ENCODE data around the gene CPA5. TPM values are rescaled to one million over a fixed set of nuclear protein-coding genes. Genes with fewer than 3 reads are reported as not detected.

The CPA5 gene
- total and polyA plus RNA-seq, 3 donors from 2014 or later: 11.5 to 59.4 (median 46.7) TPM

DNA sequence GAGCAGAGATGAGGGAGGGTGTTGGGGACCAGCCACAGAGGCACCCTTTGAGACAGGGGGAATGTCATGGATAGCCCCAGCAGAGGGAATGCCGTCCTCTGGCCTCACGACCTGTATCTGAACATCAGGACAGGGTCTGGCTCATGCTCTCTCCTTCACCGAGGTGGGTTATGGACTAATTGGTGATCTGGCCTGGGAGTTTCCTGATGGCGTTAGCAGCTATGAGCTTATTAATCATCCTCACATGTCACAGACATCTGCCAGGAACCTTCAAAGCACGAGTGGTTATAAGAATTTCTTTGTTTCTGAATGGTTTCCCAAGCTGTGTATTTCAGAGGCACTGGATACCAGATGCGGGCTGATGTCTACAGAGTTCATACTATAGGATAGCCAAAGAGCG lies 44.8 kb upstream of the CPA5 start:
- H3K9me3 ChIP-seq: no peaks in the 10 kb centered on the region
- H3K27ac ChIP-seq: no peak overlapping the region
- no peaks in the 10 kb centered on the region for H3K36me3 ChIP-seq (ENCODE audit: low read depth, missing control alignments)
- no peak for DNase-seq
- no peaks in the 10 kb centered on the region for H3K4me1 ChIP-seq
- no peak overlapping the region for H3K4me3 ChIP-seq
- no peak for TF ChIP-seq POLR2A (IDR thresholded peaks at IDR 0.05)
- TF ChIP-seq, protein P1, sequence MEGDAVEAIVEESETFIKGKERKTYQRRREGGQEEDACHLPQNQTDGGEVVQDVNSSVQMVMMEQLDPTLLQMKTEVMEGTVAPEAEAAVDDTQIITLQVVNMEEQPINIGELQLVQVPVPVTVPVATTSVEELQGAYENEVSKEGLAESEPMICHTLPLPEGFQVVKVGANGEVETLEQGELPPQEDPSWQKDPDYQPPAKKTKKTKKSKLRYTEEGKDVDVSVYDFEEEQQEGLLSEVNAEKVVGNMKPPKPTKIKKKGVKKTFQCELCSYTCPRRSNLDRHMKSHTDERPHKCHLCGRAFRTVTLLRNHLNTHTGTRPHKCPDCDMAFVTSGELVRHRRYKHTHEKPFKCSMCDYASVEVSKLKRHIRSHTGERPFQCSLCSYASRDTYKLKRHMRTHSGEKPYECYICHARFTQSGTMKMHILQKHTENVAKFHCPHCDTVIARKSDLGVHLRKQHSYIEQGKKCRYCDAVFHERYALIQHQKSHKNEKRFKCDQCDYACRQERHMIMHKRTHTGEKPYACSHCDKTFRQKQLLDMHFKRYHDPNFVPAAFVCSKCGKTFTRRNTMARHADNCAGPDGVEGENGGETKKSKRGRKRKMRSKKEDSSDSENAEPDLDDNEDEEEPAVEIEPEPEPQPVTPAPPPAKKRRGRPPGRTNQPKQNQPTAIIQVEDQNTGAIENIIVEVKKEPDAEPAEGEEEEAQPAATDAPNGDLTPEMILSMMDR (IDR thresholded peaks at IDR 0.05): no peak
- no peaks in the 10 kb centered on the region for H3K27me3 ChIP-seq
- intact Hi-C loops (cut with DNase I; ENCODE audit: low total_unique reads): no loop called here
- WGBS, 2 donors: 86 to 97% methylated on average over 7 of the region's 7 CpGs

DNA sequence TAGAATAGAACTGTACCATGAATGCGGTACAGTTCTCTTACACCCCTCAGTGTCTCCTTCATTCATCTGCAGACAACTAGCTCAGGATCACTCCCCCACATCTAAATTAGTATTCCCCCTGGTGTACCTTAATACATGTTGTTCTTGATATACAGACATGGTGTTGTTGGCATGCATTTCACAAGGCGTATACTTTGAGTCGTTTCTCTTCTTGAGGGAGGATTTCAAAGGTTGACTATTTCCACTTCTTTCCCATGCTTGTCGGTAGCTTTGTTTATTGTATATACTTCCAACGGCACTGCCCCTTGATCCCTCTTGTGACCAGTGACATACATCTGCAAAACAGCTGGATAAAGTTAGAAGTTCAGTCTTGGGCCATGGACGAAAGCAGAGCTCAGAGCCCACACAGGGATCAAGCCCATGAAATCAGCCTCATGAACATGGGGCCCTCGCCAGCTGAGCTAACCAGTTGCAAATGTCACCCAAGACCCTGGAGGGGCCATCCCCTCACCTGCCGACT lies 43.1 kb upstream of the CPA5 start:
- H3K9me3 ChIP-seq: no peaks in the 10 kb centered on the region
- TF ChIP-seq, protein P1 (IDR thresholded peaks at IDR 0.05): no peak
- no peak for TF ChIP-seq POLR2A (IDR thresholded peaks at IDR 0.05)
- no peaks in the 10 kb centered on the region for H3K4me1 ChIP-seq
- 78 to 83% methylated on average over 8 of the region's 8 CpGs for WGBS, 2 donors
- H3K36me3 ChIP-seq (ENCODE audit: low read depth, missing control alignments): no peaks in the 10 kb centered on the region
- no peaks in the 10 kb centered on the region for H3K27me3 ChIP-seq
- H3K27ac ChIP-seq: no peak overlapping the region
- H3K4me3 ChIP-seq: no peak overlapping the region
- DNase-seq: no peak
- intact Hi-C loops (cut with DNase I; ENCODE audit: low total_unique reads): no loop called here

DNA sequence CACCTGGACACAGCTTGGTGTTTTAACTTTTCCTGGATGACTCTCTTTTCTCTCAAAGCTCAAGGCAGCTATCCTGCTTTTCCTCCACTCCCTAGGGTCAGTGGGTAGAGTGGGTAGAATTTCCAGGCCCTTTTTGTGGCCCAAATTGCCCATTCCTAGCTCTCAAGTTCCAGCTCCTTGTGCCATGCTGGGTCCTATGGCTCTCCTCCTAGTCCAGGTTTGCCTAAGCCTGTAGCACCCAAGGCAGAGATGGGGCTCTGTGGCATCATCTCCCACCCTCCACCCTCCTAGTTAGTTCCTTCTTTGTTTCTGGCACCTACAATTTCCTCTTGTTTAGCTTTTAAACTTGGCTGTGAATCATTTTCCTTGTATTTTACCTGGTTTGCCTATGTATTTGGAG lies 42.0 kb upstream of the CPA5 start:
- no peak for DNase-seq
- TF ChIP-seq, protein P1 (IDR thresholded peaks at IDR 0.05): no peak
- TF ChIP-seq POLR2A (IDR thresholded peaks at IDR 0.05): no peak
- Histone ChIP-seq H3K9me3 (no peaks in the 10 kb centered on the region), H3K36me3 (ENCODE audit: low read depth, missing control alignments) (no peaks in the 10 kb centered on the region), H3K27me3 (no peaks in the 10 kb centered on the region), H3K4me3 (no peak overlapping the region), H3K27ac (no peak overlapping the region), H3K4me1 (no peaks in the 10 kb centered on the region)
- intact Hi-C loops (cut with DNase I; ENCODE audit: low total_unique reads): no loop called here

DNA sequence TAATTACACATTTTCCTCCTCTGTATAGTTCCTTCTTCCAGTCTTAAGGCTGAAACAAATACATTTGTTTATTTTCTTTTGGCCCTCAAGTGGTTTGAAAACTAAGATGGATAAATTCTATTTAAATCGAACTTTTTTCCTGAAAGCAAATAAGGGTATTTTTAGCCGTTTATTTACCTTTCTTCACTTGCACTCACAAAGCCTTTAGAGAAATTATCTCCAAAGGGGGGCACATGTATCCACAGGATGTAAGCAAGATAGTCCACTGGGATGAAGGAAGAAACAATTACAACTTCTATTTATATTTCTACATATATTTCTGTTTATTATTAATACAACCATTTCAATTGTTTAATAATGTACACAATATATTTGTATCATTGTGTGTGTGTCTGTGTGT lies 41.5 kb upstream of the CPA5 start:
- Histone ChIP-seq H3K4me1 (no peaks in the 10 kb centered on the region), H3K36me3 (ENCODE audit: low read depth, missing control alignments) (no peaks in the 10 kb centered on the region), H3K27me3 (no peaks in the 10 kb centered on the region), H3K9me3 (no peaks in the 10 kb centered on the region), H3K4me3 (no peak overlapping the region), H3K27ac (no peak overlapping the region)
- no peak for DNase-seq
- intact Hi-C loops (cut with DNase I; ENCODE audit: low total_unique reads): no loop called here
- WGBS, 2 donors: 53 to 61% methylated on average over 2 of the region's 2 CpGs
- TF ChIP-seq, protein P1 (IDR thresholded peaks at IDR 0.05): no peak
- TF ChIP-seq POLR2A (IDR thresholded peaks at IDR 0.05): no peak

DNA sequence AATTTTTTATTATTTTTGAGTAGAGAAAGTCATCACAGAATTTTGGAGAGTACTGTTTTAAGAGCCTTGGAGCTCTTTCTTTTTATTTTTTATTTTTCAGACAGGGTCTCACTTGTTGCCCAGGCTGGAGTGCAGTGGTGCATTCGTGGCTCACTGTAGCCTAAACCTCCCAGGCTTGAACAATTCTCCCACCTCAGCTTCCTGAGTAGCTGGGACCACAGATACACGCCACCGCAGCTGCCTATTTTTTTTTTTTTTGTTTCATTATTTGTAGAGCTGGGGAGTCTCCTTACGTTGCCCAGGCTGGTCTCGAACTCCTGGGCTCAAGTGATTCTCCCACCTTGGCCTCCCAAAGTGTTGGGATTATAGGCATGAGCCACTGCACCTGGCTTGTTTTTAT lies 41.1 kb upstream of the CPA5 start:
- WGBS, 2 donors: 74 to 86% methylated on average over 5 of the region's 5 CpGs
- no peaks in the 10 kb centered on the region for H3K36me3 ChIP-seq (ENCODE audit: low read depth, missing control alignments)
- no peak overlapping the region for H3K27ac ChIP-seq
- intact Hi-C loops (cut with DNase I; ENCODE audit: low total_unique reads): no loop called here
- no peaks in the 10 kb centered on the region for H3K27me3 ChIP-seq
- no peaks in the 10 kb centered on the region for H3K4me1 ChIP-seq
- no peak for TF ChIP-seq POLR2A (IDR thresholded peaks at IDR 0.05)
- TF ChIP-seq, protein P1 (IDR thresholded peaks at IDR 0.05): no peak
- no peak overlapping the region for H3K4me3 ChIP-seq
- no peak for DNase-seq
- H3K9me3 ChIP-seq: no peaks in the 10 kb centered on the region

All from testis (tissue), 3 donors.